Activated CD8-positive, alpha-beta T cell treated with anti-CD3 and anti-CD28 coated beads for 36 hours (primary cell): Measurements from ENCODE around the gene CD69. TPM values are rescaled to one million over a fixed set of nuclear protein-coding genes. Genes with fewer than 3 reads are reported as not detected.
A peak's percentile ranks its signal among the peaks of the same experiment; 100 is the strongest.

ENCODE experiments used
- ATAC-seq: fragments of 200-7000 bp; cut with Tn5 transposase; one replicate; pipeline ENCODE4 v1.10.0; 2021; ENCODE audit warnings: mild to moderate bottlenecking, moderate library complexity
- CTCF ChIA-PET: fragments of 350-600 bp; sonication (Branson Sonifier 250); formaldehyde crosslinking; loops from one replicate; lab custom pipeline; 2021; ENCODE audit warnings: antibody characterized with exemption; lab: Charles Lee
- POLR2A ChIA-PET: fragments of 350-600 bp; sonication (Branson Sonifier 250); formaldehyde crosslinking; loops from one replicate; lab custom pipeline; 2021; ENCODE audit warnings: antibody characterized with exemption; lab: Charles Lee
- DNase-seq: peaks from one replicate; pipeline ENCODE4 v3.0.0-alpha.2; 2020
- H3K27ac Mint-ChIP-seq: one replicate; pipeline ENCODE4 v1.8.0; 2021; ENCODE audit warnings: mild to moderate bottlenecking, mixed read lengths
- H3K27me3 Mint-ChIP-seq: one replicate; pipeline ENCODE4 v1.8.0; 2021; ENCODE audit warnings: mixed read lengths
- H3K36me3 Mint-ChIP-seq: one replicate; pipeline ENCODE4 v1.8.0; 2021; ENCODE audit warnings: low read depth, mixed read lengths
- H3K4me1 Mint-ChIP-seq: one replicate; pipeline ENCODE4 v1.8.0; 2021; ENCODE audit warnings: low read depth, mixed read lengths
- H3K4me3 Mint-ChIP-seq: one replicate; pipeline ENCODE4 v1.8.0; 2021; ENCODE audit warnings: mild to moderate bottlenecking, moderate library complexity, mixed read lengths
- H3K9me3 Mint-ChIP-seq: one replicate; pipeline ENCODE4 v1.8.0; 2021; ENCODE audit warnings: mixed read lengths
- intact Hi-C: fragments of 100-400 bp; cut with micrococcal nuclease; formaldehyde crosslinking; loops from one replicate; pipeline ENCODE4 v1.10.0; 2022
- total RNA-seq, 2 experiments: library from RNA; stranded (reverse); gene quantifications; one replicate each; pipeline ENCODE4 v1.2.3, GENCODE V29; 2021
- TF ChIP-seq, protein P1 (sequence below): fragments of 200-600 bp; IDR thresholded peaks from one replicate; pipeline ENCODE4 v1.8.0; 2022; ENCODE audit warnings: antibody characterized with exemption, mild to moderate bottlenecking

CD69 gene
- total RNA-seq, 2 experiments from 2014 or later = 166 to 174 TPM

DNA sequence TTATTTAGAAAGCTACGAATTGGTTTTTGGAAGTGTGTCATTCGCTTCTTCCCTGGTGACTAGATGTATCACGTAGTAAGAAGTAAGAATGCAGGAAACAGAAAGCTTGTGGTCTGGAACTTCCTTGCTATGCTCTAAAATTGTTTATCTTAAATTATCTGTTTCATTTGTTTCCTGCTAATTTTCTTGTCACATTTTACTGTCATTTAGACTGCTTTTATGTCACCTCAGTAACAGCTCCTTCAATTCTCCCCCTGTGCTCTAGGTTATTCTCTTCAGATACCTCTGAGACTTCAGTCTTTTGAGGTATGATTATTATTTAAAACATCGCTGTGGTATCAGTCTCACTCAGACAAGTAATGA lies 699 bp upstream of the CD69 start:
- Mint-ChIP-seq H3K4me3 (peak overlapping the region; percentile 97), H3K9me3 (peaks cover 6% of the 10 kb centered on the region), H3K36me3 (peaks cover 51% of the 10 kb centered on the region), H3K27ac (peak overlapping the region; percentile 99), H3K4me1 (peaks cover 31% of the 10 kb centered on the region), H3K27me3 (no peaks in the 10 kb centered on the region)
- peak; percentile 15 for ATAC-seq
- ChIA-PET POLR2A (interaction anchor here (0.8 to 14.9 kb wide), 16 partner anchors 10 to 793 kb away, joined by 3 to 752 read pairs (median 10); partner anchors contain the start of genes CLEC2B, CLEC2D and CLECL1), CTCF (interaction anchor here (0.8 to 23.1 kb wide), 12 partner anchors 9 to 114 kb away, joined by 3 to 791 read pairs (median 6); partner anchors contain the start of genes CLEC2D and CLECL1)
- no peak for DNase-seq
- TF ChIP-seq, protein P1, sequence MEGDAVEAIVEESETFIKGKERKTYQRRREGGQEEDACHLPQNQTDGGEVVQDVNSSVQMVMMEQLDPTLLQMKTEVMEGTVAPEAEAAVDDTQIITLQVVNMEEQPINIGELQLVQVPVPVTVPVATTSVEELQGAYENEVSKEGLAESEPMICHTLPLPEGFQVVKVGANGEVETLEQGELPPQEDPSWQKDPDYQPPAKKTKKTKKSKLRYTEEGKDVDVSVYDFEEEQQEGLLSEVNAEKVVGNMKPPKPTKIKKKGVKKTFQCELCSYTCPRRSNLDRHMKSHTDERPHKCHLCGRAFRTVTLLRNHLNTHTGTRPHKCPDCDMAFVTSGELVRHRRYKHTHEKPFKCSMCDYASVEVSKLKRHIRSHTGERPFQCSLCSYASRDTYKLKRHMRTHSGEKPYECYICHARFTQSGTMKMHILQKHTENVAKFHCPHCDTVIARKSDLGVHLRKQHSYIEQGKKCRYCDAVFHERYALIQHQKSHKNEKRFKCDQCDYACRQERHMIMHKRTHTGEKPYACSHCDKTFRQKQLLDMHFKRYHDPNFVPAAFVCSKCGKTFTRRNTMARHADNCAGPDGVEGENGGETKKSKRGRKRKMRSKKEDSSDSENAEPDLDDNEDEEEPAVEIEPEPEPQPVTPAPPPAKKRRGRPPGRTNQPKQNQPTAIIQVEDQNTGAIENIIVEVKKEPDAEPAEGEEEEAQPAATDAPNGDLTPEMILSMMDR = no peak
- intact Hi-C loops = loop anchor here (1.0 kb wide), 1 partner anchor 33 kb away; no protein-coding TSS in a partner anchor

DNA sequence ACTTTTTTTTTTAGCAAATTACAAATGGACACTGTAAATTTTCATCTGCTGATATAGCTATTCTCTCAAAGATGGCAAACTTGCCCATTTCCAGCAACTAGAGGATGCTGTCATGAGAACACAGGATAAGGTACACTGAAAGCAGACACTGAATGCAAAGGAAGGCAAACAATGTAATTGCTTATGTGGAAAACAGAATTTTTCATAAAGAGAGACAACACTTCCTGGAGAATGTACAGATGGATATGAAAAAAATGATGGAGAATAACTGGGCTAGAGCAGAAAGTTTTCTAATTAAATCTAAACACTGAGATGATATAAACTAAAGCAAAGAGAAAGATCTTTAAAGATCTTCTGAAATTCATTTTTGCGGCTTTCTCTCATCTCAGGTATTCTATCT lies 581 bp downstream of the CD69 start:
- H3K36me3 Mint-ChIP-seq = peaks cover 64% of the 10 kb centered on the region
- no peak for DNase-seq
- ATAC-seq = no peak
- ChIA-PET POLR2A (interaction anchor here (0.7 to 14.9 kb wide), 24 partner anchors 9 to 794 kb away, joined by 3 to 752 read pairs (median 6); partner anchors contain the start of genes CLEC2B, CLEC2D and CLECL1), CTCF (interaction anchor here (1.0 to 23.1 kb wide), 9 partner anchors 10 to 112 kb away, joined by 3 to 791 read pairs (median 13); partner anchors contain the start of gene CLEC2D)
- TF ChIP-seq, protein P1 = no peak
- H3K27me3 Mint-ChIP-seq = no peaks in the 10 kb centered on the region
- intact Hi-C loops = no loop called here
- peak overlapping the region; percentile 99 for H3K27ac Mint-ChIP-seq
- peaks cover 33% of the 10 kb centered on the region for H3K4me1 Mint-ChIP-seq
- peaks cover 6% of the 10 kb centered on the region for H3K9me3 Mint-ChIP-seq
- peak overlapping the region; percentile 97 for H3K4me3 Mint-ChIP-seq

DNA sequence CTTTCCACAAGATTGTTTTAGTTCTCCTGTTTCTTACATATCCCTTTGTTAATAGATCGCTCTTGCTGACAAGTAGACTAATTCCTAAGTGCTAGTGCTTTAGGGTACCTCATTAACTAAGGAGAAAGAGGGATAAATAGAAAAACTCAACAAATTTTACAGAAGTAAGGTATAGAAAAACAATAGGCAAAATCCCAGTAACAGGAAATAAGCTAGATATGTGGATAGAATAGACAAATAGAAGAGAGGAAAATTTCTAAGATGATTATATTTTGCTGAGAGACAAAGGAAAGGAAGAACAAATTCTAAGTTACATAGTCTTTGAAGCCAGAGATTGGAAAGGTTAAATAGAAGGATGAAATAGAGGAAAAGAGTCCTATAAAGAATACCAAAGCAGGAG lies 1.0 kb downstream of the CD69 start:
- Mint-ChIP-seq H3K27me3 (no peaks in the 10 kb centered on the region), H3K4me1 (peaks cover 37% of the 10 kb centered on the region), H3K36me3 (peaks cover 68% of the 10 kb centered on the region), H3K9me3 (peaks cover 6% of the 10 kb centered on the region), H3K27ac (peak overlapping the region; percentile 99), H3K4me3 (peak overlapping the region; percentile 97)
- TF ChIP-seq, protein P1 = no peak
- DNase-seq (no peak), ATAC-seq (no peak)
- intact Hi-C loops = no loop called here
- ChIA-PET POLR2A (interaction anchor here (0.8 to 14.9 kb wide), 17 partner anchors 8 to 794 kb away, joined by 3 to 752 read pairs (median 13); partner anchors contain the start of genes CLEC2B and CLEC2D), CTCF (interaction anchor here (1.3 to 23.1 kb wide), 5 partner anchors 10 to 107 kb away, joined by 3 to 791 read pairs (median 13); partner anchors contain the start of gene CLEC2D)

DNA sequence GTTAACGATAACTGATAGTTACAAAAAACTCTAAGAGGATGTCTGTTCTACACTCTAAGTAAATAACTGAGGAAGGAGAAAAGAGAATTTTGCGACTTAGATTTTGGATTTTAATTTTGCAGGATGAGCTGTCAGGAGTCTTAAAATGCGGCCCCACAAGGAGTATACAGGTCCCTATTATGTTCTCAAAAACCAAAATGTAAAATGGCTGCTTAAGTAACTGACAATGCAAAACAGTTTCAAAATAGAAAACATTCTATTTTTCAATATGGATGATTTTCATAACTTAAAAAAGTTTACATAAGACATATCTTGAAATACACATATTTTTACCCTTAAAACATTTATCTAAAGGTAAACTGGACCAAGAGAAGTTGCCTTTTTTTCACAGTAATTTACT lies 2.6 kb downstream of the CD69 start:
- Mint-ChIP-seq H3K9me3 (peaks cover 6% of the 10 kb centered on the region), H3K27ac (peak overlapping the region; percentile 99), H3K4me1 (peaks cover 43% of the 10 kb centered on the region), H3K27me3 (no peaks in the 10 kb centered on the region), H3K4me3 (peak overlapping the region; percentile 97), H3K36me3 (peaks cover 83% of the 10 kb centered on the region)
- intact Hi-C loops = no loop called here
- POLR2A ChIA-PET = interaction anchor here (0.6 to 14.9 kb wide), 30 partner anchors 7 to 800 kb away, joined by 3 to 752 read pairs (median 6); partner anchors contain the start of genes CLEC2B and CLEC2D
- CTCF ChIA-PET = interaction anchor here (0.8 to 23.1 kb wide), 7 partner anchors 9 to 109 kb away, joined by 3 to 791 read pairs (median 13); no protein-coding TSS in a partner anchor
- ATAC-seq (no peak), DNase-seq (no peak)
- TF ChIP-seq, protein P1 = no peak
